ENCODE data around the gene TBC1D12. TPM values are rescaled to one million over a fixed set of nuclear protein-coding genes. Genes with fewer than 3 reads are reported as not detected.
"Not testable (repeated sequence)": the region's sequence is repeated elsewhere in the genome, so short reads cannot be mapped to it uniquely, and the experiment has no call there.

TBC1D12 gene
- total RNA-seq, 2 donors from 2014 or later: 1.5 to 1.6 TPM

DNA sequence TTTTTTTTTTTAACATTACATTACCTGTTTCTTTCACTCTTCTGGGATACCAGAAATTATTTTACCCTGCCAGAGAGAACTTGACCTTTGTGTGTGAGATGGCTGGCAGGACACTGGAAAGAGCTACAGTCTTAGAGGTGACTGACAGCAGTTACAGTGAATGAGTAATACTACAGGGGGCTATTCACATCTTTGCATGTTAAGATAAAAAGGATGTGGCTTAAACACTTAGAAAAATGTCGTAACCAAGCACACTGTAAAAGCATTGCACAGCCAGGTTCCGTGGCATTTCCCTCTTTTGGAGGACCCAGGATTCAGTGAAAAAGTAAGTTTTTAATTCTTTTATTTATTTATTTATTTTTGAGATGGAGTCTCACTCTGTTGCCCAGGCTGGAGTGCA, 18.8 kb upstream of the TBC1D12 start:
- H3K4me3 Mint-ChIP-seq: no peak overlapping the region
- ATAC-seq: peak; percentile 57 to 65
- H3K9me3 Mint-ChIP-seq: no peaks in the 10 kb centered on the region
- H3K27me3 Mint-ChIP-seq: peaks cover 9 to 12% of the 10 kb centered on the region in 2 donors
- no peak overlapping the region for H3K27ac Mint-ChIP-seq
- DNase-seq (ENCODE audit: low spot score): no peak
- H3K4me1 Mint-ChIP-seq (ENCODE audit: low read depth in 2 of 2): no peaks in the 10 kb centered on the region
- no peaks in the 10 kb centered on the region for H3K36me3 Mint-ChIP-seq

DNA sequence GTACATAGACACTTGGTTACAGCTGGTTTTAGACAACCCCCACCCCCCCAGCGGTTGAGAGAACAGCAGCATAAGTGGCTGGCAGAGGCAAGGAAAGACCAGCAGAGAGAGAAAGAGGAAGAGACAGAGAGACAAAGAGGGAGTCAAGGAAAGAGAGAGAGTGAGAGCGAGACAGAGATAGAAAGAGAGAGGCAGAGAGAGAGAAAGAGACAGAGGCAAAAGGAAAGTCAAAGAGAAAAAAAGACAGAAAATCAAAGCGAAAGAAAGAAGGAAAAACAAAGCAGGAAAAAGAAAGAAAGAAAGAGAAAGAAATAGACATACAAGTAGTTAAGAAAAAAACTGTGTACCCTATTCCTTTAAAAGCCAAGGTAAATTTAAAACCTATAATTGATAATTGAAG, 16.6 kb upstream of the TBC1D12 start:
- peaks cover 9 to 12% of the 10 kb centered on the region in 2 donors for H3K27me3 Mint-ChIP-seq
- not testable (repeated sequence) for H3K36me3 Mint-ChIP-seq

DNA sequence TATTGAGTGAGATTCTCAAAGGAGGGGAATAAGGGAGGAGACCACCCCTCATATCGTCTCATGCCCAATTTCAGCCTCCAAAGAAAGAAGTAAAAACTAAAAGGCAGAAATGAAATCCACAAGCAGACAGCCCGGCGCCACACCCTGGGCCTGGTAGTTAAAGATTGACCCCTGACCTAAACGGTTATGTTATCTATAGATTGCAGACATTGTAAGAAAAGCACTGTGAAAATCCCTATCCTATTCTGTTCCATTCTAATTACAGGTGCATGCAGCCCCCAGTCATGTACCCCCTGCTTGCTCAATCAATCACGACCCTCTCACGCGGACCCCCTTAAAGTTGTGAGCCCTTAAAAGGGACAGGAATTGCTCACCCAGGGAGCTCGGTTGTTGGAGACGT, 10.2 kb upstream of the TBC1D12 start:
- not testable (repeated sequence) for H3K27ac Mint-ChIP-seq; H3K4me1 Mint-ChIP-seq (ENCODE audit: low read depth in 2 of 2); ATAC-seq; H3K9me3 Mint-ChIP-seq; H3K4me3 Mint-ChIP-seq; H3K27me3 Mint-ChIP-seq; H3K36me3 Mint-ChIP-seq; DNase-seq (ENCODE audit: low spot score)

More for the DNA sequence above, 16.6 kb upstream of the TBC1D12 start:
- H3K9me3 Mint-ChIP-seq; H3K4me3 Mint-ChIP-seq; DNase-seq (ENCODE audit: low spot score); ATAC-seq; H3K27ac Mint-ChIP-seq; H3K4me1 Mint-ChIP-seq (ENCODE audit: low read depth in 2 of 2): not testable (repeated sequence)

DNA sequence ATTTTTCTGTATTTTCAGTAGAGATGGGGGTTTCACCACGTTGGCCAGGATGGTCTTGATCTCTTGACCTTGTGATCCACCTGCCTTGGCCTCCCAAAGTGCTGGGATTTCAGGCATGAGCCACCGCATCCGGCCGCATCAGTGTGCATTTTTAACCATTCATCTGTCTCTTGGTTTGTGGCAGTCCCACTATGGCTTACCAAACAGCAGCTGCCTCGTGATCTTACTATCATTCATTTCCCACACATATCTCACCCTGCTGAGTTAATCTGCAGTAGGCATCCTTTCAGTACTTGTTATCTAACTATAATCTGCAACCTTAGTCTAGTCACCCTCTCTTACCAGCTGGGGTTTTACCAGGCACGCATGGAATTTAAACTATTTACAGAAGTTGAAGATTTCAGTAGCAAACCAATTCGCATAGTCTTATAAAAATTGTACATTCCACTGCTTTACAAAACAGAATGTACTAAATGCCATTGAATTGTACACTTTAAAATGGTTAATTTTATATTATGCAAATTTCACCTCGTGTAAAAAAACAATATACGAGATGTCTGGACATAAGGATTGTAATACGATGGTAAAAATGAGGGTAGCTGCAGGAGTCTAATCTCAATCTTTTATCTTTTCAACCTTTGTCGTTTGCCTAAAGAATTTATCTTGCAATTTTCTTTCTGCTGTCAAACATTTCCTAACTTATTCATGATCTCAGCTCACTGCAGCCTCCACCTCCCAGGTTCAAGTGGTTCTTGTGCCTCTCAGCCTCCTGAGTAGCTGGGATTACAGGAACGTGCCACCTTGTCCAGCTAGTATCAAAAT, 4.6 kb upstream of the TBC1D12 start:
- DNase-seq (ENCODE audit: low spot score) (no peak), ATAC-seq (no peak)
- Mint-ChIP-seq H3K4me1 (ENCODE audit: low read depth in 2 of 2) (peaks cover 0 to 3% of the 10 kb centered on the region in 2 donors), H3K27ac (no peak overlapping the region), H3K27me3 (peaks cover 18 to 42% of the 10 kb centered on the region in 2 donors), H3K4me3 (no peak overlapping the region), H3K9me3 (no peaks in the 10 kb centered on the region), H3K36me3 (no peaks in the 10 kb centered on the region)

DNA sequence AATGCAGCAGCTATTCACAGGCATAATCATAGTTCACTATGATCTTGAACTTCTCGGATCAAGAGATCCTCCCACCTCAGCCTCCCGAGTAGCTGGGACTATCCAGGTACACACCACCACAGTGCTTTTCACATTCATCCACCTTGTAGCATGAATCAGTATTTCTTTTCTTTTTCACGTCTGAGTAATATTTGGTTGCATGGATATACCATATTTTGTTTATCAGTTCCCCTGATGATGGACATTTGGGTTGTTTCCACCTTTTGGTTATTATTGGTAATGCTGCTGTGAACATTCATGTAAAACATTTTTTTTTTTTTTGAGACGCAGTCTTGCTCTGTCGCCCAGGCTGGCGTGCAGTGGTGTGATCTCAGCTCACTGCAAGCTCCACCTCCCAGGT, 3.6 kb upstream of the TBC1D12 start:
- H3K4me3 Mint-ChIP-seq: no peak overlapping the region
- H3K4me1 Mint-ChIP-seq (ENCODE audit: low read depth in 2 of 2): peaks cover 0 to 3% of the 10 kb centered on the region in 2 donors
- no peaks in the 10 kb centered on the region for H3K36me3 Mint-ChIP-seq
- no peaks in the 10 kb centered on the region for H3K9me3 Mint-ChIP-seq
- H3K27me3 Mint-ChIP-seq: peaks cover 21 to 42% of the 10 kb centered on the region in 2 donors
- ATAC-seq (no peak), DNase-seq (ENCODE audit: low spot score) (no peak)
- H3K27ac Mint-ChIP-seq: no peak overlapping the region

DNA sequence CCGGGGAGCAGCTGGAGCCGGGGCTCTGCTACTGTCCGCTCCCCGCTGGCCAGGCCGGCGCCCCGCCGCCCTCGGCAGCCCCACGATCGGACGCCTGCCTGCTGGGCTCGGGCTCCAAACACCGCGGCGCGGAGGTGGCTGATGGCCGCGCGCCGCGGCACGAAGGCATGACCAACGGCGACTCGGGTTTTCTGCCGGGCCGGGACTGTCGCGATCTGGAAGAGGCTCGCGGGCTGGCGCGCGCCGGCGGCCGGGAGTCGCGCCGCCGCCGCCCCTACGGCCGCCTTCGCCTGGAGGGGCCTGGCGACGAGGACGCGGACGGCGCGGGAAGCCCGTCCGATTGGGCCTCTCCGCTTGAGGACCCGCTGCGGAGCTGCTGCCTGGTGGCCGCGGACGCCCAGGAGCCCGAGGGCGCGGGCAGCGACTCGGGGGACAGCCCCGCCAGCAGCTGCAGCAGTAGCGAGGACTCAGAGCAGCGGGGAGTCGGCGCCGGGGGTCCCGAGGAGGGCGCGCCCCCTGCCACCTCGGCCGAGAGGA, 570 bp downstream of the TBC1D12 start:
- ATAC-seq (peak; percentile 55 to 57), DNase-seq (ENCODE audit: low spot score) (no peak)
- H3K36me3 Mint-ChIP-seq: no peaks in the 10 kb centered on the region
- no peaks in the 10 kb centered on the region for H3K9me3 Mint-ChIP-seq
- H3K27me3 Mint-ChIP-seq: peaks cover 26 to 51% of the 10 kb centered on the region in 2 donors
- H3K27ac Mint-ChIP-seq: no peak overlapping the region
- H3K4me1 Mint-ChIP-seq (ENCODE audit: low read depth in 2 of 2): peaks cover 0 to 3% of the 10 kb centered on the region in 2 donors
- no peak overlapping the region for H3K4me3 Mint-ChIP-seq

DNA sequence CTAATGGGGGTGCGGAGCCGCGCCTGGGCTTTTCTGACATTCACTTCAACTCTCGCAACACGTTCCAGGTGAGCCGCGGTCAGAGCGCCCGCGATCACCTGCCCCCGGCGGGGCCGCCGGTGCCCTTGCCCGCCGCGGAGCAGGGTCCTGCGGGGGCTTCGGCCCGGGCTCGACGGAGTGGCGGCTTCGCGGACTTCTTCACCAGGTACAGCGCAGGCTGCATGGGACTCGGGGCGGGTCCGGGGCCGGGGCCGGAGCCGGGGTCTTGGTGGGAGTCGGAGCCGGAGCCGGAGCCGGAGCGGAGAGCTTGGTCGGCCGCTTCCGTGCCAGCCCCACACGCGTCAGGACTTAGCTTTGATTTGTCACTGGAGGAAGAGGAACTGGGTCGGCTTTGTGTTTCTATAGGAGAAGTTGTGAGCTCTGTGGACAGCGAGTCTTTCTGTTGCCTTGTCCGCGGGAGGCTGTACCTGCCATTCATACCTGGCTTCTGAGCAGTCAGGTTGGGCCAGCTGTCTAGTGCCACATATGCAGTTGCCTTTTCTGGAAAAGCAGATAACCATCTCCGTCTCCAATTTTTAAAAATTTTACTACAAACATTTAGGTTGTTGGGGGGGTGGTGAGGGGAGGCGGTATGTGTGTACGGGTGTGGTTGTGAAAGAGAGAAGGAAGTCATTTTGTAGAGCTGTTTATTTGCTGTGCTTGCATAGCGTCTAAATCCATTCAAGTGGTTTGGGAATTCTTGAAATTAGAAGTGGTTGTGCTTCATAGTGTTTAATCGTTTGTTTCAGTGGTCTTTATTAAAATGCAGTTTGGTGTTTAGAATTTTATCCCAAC, 1.3 kb downstream of the TBC1D12 start:
- ATAC-seq (peak; percentile 59 to 66), DNase-seq (ENCODE audit: low spot score) (no peak)
- H3K4me1 Mint-ChIP-seq (ENCODE audit: low read depth in 2 of 2): peaks cover 0 to 3% of the 10 kb centered on the region in 2 donors

DNA sequence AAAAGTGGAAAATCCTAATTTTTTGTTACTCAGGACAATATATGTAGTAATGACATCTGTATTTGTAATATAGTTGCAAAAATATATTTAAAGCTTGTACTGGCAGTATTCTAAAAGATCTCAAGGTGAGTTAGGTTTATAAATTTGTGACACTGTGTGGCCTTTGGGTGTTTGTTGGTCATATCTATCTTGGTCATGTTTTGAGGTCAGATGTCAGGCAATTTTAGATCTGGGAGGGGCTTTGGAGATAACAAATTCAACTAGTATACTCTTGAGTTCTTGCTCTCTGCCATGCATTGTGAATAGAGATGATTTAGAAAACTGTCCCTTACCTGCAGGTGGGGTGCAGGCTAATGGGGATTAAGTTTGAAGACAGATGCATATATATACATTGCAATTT, 3.1 kb downstream of the TBC1D12 start:
- H3K27me3 Mint-ChIP-seq: peaks cover 30 to 46% of the 10 kb centered on the region in 2 donors

More for the DNA sequence above, 1.3 kb downstream of the TBC1D12 start:
- Mint-ChIP-seq H3K27me3 (peaks cover 28 to 49% of the 10 kb centered on the region in 2 donors), H3K36me3 (no peaks in the 10 kb centered on the region), H3K4me3 (peak overlapping the region; percentile 78), H3K9me3 (no peaks in the 10 kb centered on the region), H3K27ac (no peak overlapping the region)

DNA sequence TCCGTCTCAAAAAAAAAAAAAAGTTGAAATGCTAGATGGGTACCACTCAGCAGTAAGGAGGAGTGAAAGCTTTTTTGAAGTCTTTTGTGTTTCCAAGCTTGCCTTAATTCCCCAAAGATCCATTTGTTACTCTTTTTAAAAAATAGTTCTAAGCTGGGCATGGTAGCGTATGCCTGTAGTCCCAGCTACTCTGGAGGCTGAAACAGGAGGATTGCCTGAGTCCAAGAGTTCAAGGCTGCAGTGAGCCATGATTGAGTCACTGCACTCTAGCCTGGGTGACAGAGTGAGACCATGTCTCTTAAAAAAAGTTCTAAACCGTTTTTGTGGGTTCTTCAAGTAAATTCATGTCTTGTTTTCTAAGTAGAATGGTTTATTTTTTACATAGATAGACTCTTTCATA, 5.3 kb downstream of the TBC1D12 start:
- no peaks in the 10 kb centered on the region for H3K9me3 Mint-ChIP-seq
- ATAC-seq (no peak), DNase-seq (ENCODE audit: low spot score) (no peak)
- no peaks in the 10 kb centered on the region for H3K4me1 Mint-ChIP-seq (ENCODE audit: low read depth in 2 of 2)
- H3K27ac Mint-ChIP-seq: no peak overlapping the region
- no peak overlapping the region for H3K4me3 Mint-ChIP-seq
- H3K27me3 Mint-ChIP-seq: peaks cover 21 to 30% of the 10 kb centered on the region in 2 donors
- no peaks in the 10 kb centered on the region for H3K36me3 Mint-ChIP-seq

More for the DNA sequence above, 3.1 kb downstream of the TBC1D12 start:
- no peaks in the 10 kb centered on the region for H3K36me3 Mint-ChIP-seq
- H3K4me3 Mint-ChIP-seq: no peak overlapping the region
- DNase-seq (ENCODE audit: low spot score): no peak
- H3K27ac Mint-ChIP-seq: no peak overlapping the region
- ATAC-seq: no peak
- H3K9me3 Mint-ChIP-seq: no peaks in the 10 kb centered on the region
- peaks cover 0 to 3% of the 10 kb centered on the region in 2 donors for H3K4me1 Mint-ChIP-seq (ENCODE audit: low read depth in 2 of 2)

DNA sequence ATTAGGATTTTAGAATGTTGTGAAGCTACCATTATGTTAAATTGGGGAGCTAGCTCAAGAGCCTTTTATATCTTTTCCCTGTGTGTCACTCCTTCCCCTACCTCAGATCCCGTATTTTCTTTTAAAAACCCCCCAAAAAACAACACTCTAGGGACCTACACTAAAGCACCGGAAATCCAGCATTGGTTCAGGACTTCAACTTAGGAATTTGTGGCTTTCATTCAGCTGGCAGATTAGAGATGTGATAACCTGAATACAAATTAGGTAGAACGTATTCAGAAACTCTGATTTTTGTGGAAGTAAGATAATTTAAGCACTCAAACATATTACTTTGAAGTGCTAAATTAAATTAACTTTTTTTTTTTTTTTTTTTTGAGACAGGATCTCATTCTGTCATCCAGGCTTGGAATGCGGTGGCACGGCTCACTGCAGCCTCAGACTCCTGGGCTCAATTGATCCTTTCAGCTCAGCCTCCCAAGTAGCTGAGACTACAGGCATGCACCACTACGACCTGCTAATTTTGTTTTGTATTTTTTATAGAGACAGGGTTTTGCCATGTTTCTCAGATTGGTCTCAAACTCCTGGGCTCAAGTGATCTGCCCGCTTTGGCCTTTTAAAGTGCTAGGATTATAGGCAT, 6.8 kb downstream of the TBC1D12 start:
- peaks cover 23 to 38% of the 10 kb centered on the region in 2 donors for H3K27me3 Mint-ChIP-seq

DNA sequence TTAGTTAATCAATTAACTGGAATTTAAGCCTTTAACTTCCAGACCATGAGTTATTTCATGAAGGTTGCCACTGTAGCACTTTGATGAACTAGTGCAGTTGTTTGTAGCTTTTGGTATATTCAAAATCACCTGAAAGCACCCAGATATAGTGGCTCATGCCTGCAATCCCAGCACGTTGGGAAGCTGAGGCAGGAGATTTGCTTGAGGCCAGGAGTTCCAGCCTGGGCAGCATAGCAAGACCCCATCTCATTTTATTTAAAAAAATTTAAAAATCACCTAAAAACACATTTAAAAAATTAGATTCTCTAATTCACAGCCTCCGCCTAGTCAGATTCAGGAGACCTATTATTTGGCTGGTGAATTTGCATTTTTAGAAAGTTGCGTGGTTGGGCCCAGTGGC, 9.0 kb downstream of the TBC1D12 start:
- no peak overlapping the region for H3K27ac Mint-ChIP-seq
- H3K4me3 Mint-ChIP-seq: no peak overlapping the region
- peaks cover 24 to 29% of the 10 kb centered on the region in 2 donors for H3K27me3 Mint-ChIP-seq
- no peaks in the 10 kb centered on the region for H3K4me1 Mint-ChIP-seq (ENCODE audit: low read depth in 2 of 2)
- no peaks in the 10 kb centered on the region for H3K9me3 Mint-ChIP-seq
- DNase-seq (ENCODE audit: low spot score): no peak
- H3K36me3 Mint-ChIP-seq: no peaks in the 10 kb centered on the region
- no peak for ATAC-seq

More for the DNA sequence above, 6.8 kb downstream of the TBC1D12 start:
- H3K36me3 Mint-ChIP-seq: no peaks in the 10 kb centered on the region
- no peak overlapping the region for H3K27ac Mint-ChIP-seq
- H3K9me3 Mint-ChIP-seq: no peaks in the 10 kb centered on the region
- no peaks in the 10 kb centered on the region for H3K4me1 Mint-ChIP-seq (ENCODE audit: low read depth in 2 of 2)
- H3K4me3 Mint-ChIP-seq: no peak overlapping the region
- no peak for DNase-seq (ENCODE audit: low spot score)
- no peak for ATAC-seq

DNA sequence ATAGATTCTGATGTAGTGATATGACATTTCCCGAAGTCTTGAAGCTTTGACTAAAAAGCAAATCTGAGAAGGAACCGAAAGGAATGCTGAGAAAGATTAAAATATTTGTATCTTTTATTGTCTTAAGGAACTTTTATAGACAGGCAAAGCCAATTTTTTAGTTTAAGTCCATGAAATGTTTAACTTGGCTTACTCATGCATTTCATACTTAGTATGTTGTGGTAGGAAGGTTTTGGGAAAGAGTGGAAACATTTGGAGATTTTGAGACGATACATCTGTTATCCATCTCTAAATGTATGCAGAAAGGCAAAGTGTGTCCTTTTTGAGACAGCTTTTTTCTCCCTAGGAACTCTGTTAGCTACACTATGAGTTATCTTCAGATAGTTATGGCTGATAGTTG, 10.1 kb downstream of the TBC1D12 start:
- H3K9me3 Mint-ChIP-seq: no peaks in the 10 kb centered on the region
- H3K27ac Mint-ChIP-seq: no peak overlapping the region
- ATAC-seq (no peak), DNase-seq (ENCODE audit: low spot score) (no peak)
- H3K4me1 Mint-ChIP-seq (ENCODE audit: low read depth in 2 of 2): no peaks in the 10 kb centered on the region
- H3K4me3 Mint-ChIP-seq: no peak overlapping the region
- peaks cover 21 to 22% of the 10 kb centered on the region in 2 donors for H3K27me3 Mint-ChIP-seq
- H3K36me3 Mint-ChIP-seq: no peaks in the 10 kb centered on the region

DNA sequence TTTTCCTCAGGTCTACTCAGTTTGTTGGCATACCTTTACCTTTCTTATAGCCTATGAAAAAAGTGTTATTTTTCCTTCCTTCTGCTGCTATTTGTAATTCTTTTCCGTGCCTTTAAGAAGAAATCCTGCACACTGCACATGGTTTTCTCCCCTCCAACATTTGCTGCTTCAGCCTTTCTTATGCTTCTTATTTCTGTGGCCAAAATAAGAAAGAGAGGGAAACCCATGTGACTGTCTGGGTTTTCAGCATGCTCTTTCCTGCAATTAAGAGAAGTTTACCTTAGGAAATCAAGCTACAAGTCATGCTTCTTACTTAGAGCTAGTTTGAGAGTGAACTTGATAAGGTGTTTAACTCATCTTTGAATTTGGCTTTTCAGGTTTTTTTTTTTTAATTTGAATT, 11.0 kb downstream of the TBC1D12 start:
- ATAC-seq (no peak), DNase-seq (ENCODE audit: low spot score) (no peak)
- Mint-ChIP-seq H3K27me3 (peaks cover 20 to 21% of the 10 kb centered on the region in 2 donors), H3K36me3 (no peaks in the 10 kb centered on the region), H3K9me3 (no peaks in the 10 kb centered on the region), H3K4me3 (no peak overlapping the region), H3K4me1 (ENCODE audit: low read depth in 2 of 2) (no peaks in the 10 kb centered on the region), H3K27ac (no peak overlapping the region)
